HG03103 (cell line): ENCODE results near the gene SLC25A21.

Source experiments
- ATAC-seq: cut with Tn5 transposase; IDR thresholded peaks from one replicate; pipeline ENCODE4 v1.9.1; 2021; ENCODE audit warnings: low read depth; ENCODE audit not compliant: unreplicated experiment

SLC25A21 gene

GRCh38 chr14:36950812-36951211 is 221.6 kb downstream of the SLC25A21 start:
- ATAC-seq, result no peak

GRCh38 chr14:36949371-36949770 is 223.0 kb downstream of the SLC25A21 start:
- ATAC-seq, result no peak

GRCh38 chr14:36948157-36948859 is 224.1 kb downstream of the SLC25A21 start:
- ATAC-seq, result no peak

- ATAC-seq, result no peak
These were observed 225.0 kb downstream of the SLC25A21 start for GRCh38 chr14:36947362-36947761.

- no peak for ATAC-seq
These were observed 225.5 kb downstream of the SLC25A21 start for GRCh38 chr14:36946872-36947271.

GRCh38 chr14:36944307-36945010 is 227.9 kb downstream of the SLC25A21 start:
- no peak for ATAC-seq

GRCh38 chr14:36942522-36943245 is 229.7 kb downstream of the SLC25A21 start:
- no peak for ATAC-seq

GRCh38 chr14:36941783-36942521 is 230.5 kb downstream of the SLC25A21 start:
- peak; percentile 88 for ATAC-seq

- no peak for ATAC-seq
These were observed 231.9 kb downstream of the SLC25A21 start for GRCh38 chr14:36940476-36940875.

GRCh38 chr14:36939265-36939664 is 233.1 kb downstream of the SLC25A21 start:
- no peak for ATAC-seq

- no peak for ATAC-seq
These were observed 233.7 kb downstream of the SLC25A21 start for GRCh38 chr14:36938678-36939077.

- ATAC-seq, result no peak
These were observed 236.3 kb downstream of the SLC25A21 start for GRCh38 chr14:36935976-36936678.

- ATAC-seq, result no peak
These were observed 238.1 kb downstream of the SLC25A21 start for GRCh38 chr14:36934304-36934703.

GRCh38 chr14:36931791-36932190 is 240.6 kb downstream of the SLC25A21 start:
- ATAC-seq, result no peak

- no peak for ATAC-seq
These were observed 244.0 kb downstream of the SLC25A21 start for GRCh38 chr14:36928432-36928831.

GRCh38 chr14:36925094-36925493 is 247.3 kb downstream of the SLC25A21 start:
- ATAC-seq, result no peak

- ATAC-seq, result no peak
These were observed 255.7 kb downstream of the SLC25A21 start for GRCh38 chr14:36916668-36917067.

- no peak for ATAC-seq
These were observed 257.3 kb downstream of the SLC25A21 start for GRCh38 chr14:36915081-36915480.

GRCh38 chr14:36910578-36910977 is 261.8 kb downstream of the SLC25A21 start:
- no peak for ATAC-seq

GRCh38 chr14:36905272-36905888 is 267.0 kb downstream of the SLC25A21 start:
- ATAC-seq, result no peak
